D721Med (cell line): ENCODE data around the gene BCL2L14.
"Not testable (repeated sequence)": the region's sequence is repeated elsewhere in the genome, so short reads cannot be mapped to it uniquely, and the experiment has no call there.

ENCODE experiments used
- DNase-seq: peaks from one replicate; pipeline ENCODE4 v3.0.0; 2011; ENCODE audit warnings: low spot score; ENCODE audit not compliant: insufficient read length
- FAIRE-seq: peaks from 2 replicates; lab custom pipeline; 2011; peaks lifted over from hg19 to GRCh38; lab: Jason Lieb, UNC
- CTCF ChIP-seq: IDR thresholded peaks from 2 replicates; pipeline ENCODE4 v1.5.1; 2012; ENCODE audit warnings: mild to moderate bottlenecking, control low read depth; ENCODE audit not compliant: insufficient read depth; ENCODE audit errors: missing control alignments

The BCL2L14 gene

GRCh38 chr12:12141000-12141399 is 70.3 kb downstream of the BCL2L14 start:
- DNase-seq (no peak), FAIRE-seq (no peak)
- TF ChIP-seq CTCF: no peak

- DNase-seq, FAIRE-seq: not testable (repeated sequence)
These were observed 73.8 kb downstream of the BCL2L14 start for GRCh38 chr12:12144531-12144930.

GRCh38 chr12:12147111-12147510 is 76.4 kb downstream of the BCL2L14 start:
- FAIRE-seq (no peak), DNase-seq (no peak)
- no peak for TF ChIP-seq CTCF
